Fibroblast of villous mesenchyme (primary cell): ENCODE data around the gene C4orf51. TPM values are rescaled to one million over a fixed set of nuclear protein-coding genes. Genes with fewer than 3 reads are reported as not detected.
A peak's percentile ranks its signal among the peaks of the same experiment; 100 is the strongest.

Experiments used
- DNase-seq: peaks from one replicate; pipeline ENCODE4 v3.0.0-alpha.2; 2010; ENCODE audit warnings: low read depth
- H3K4me3 ChIP-seq: 2 replicates; pipeline ENCODE4 v1.5.1; 2011; ENCODE audit warnings: low read depth, mild to moderate bottlenecking, low read length
- total RNA-seq: library from RNA; depleted of rRNA; stranded (reverse); fragments of >200 nt; gene quantifications from 2 replicates; pipeline ENCODE4 v1.2.3, GENCODE V29; 2012
- TF ChIP-seq, protein P1 (sequence below): IDR thresholded peaks from 2 replicates; pipeline ENCODE4 v1.5.1; 2012; ENCODE audit warnings: low read depth, mild to moderate bottlenecking, low read length; ENCODE audit not compliant: insufficient read depth

Gene C4orf51
- total RNA-seq, 1 donor = not detected

DNA sequence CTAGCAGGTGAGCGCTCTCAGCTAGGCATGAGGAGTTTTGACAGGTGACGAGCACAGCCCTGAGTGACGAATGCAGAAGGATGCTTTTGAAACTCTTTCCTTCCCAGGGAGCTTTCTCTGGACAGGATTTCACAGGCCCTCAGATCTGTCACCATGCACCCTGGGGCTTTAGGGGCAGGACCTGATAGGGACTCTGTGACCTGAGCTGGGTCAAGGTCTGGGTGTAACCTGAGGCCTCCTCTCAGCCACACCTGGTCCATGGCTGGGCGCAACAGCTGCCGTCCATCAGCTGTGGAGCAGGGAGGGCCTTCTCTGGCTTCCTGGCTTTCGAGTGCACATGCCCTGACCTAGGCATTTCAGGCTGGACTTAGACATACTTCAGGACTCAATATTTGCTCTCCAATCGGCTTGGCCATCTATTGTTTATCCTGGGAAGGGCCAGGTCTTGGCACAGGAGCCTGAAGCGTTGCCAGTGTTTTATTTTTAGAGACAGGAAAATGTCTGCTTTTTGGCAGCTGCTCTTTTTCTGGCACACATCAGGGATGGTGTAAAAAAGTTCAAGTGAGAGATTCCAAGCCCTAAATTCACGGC is 56.4 kb downstream of the C4orf51 start:
- peak; percentile 17 for DNase-seq
- TF ChIP-seq, protein P1, sequence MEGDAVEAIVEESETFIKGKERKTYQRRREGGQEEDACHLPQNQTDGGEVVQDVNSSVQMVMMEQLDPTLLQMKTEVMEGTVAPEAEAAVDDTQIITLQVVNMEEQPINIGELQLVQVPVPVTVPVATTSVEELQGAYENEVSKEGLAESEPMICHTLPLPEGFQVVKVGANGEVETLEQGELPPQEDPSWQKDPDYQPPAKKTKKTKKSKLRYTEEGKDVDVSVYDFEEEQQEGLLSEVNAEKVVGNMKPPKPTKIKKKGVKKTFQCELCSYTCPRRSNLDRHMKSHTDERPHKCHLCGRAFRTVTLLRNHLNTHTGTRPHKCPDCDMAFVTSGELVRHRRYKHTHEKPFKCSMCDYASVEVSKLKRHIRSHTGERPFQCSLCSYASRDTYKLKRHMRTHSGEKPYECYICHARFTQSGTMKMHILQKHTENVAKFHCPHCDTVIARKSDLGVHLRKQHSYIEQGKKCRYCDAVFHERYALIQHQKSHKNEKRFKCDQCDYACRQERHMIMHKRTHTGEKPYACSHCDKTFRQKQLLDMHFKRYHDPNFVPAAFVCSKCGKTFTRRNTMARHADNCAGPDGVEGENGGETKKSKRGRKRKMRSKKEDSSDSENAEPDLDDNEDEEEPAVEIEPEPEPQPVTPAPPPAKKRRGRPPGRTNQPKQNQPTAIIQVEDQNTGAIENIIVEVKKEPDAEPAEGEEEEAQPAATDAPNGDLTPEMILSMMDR = no peak
- H3K4me3 ChIP-seq = no peak overlapping the region

DNA sequence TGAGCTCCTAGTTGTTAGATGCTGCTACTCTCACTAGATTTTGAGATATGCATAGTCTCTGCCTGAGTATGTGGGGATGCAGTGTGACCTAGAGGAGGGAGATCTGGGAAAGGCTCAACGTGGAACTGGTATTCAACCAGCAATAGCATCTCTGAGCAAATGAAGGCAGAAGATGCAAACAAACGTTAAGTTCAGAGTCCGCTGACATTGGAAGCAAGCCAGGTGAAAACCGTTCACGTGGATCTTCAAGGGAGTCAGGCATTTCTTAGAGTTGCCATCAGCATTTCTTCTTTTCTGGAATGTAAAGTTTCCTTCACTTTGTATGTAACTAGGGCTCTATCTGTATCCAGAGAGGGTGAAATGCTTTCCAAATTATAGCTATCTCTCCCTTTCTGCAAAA is 59.9 kb downstream of the C4orf51 start:
- TF ChIP-seq, protein P1 = no peak
- DNase-seq = peak; percentile 17
- H3K4me3 ChIP-seq = no peak overlapping the region

DNA sequence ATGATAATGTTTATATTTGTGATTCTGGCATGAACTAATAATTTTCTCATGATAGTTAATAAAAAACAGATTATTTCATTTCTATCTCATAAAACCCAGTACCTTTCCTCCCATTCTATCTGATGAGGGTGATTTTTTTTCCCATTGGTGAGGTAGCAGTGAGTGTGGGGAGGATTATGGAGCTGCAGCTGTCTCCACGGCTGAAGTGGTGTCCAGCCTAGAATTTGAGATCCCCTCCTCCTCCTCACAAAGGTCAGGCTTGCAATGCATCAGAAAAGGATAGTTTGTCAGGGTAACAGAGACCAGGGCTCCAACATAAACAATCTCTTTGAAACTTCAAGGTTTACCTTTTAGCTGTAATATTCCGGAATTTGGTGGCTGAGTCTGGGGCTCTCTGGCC is 60.9 kb downstream of the C4orf51 start:
- DNase-seq = no peak
- TF ChIP-seq, protein P1 = no peak
- no peak overlapping the region for H3K4me3 ChIP-seq

DNA sequence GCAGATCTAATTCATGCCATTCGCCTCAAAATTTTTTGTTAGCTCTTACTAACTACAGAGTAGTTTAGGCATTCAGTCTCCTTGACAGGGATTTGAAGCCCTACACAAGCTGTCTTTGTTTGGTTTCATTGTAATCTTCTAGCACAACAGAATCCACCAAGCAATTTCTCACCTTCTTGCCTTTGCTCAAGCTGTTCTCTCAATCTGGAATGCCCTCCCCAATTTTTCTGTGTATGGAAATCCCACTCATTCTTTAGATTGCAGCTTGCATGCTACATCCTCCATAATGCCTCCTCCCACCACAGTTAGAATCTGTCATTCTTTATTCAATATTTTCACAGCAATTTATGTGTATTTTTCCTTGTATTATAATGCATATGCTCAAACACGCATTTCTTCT is 63.7 kb downstream of the C4orf51 start:
- no peak overlapping the region for H3K4me3 ChIP-seq
- TF ChIP-seq, protein P1 = no peak
- no peak for DNase-seq

DNA sequence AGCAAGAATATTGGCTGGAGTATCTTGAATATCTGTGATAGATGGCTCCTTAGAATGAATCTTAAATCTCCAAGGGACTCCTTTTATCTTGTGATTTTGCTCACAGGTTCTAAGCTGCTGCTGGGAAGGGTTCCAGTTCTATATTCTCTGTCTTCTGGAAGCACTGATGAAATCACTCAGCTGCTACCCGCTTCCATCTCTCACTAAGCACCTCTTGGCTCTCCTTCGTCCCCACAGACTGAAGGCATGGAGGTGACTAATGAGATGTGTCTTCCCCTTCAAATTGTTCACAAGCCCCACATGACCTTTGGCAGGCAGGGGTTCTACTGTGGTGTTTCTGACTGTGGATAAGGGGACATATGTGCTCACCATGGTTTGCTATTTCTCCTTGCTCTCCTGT is 75.9 kb downstream of the C4orf51 start:
- TF ChIP-seq, protein P1 = no peak
- no peak overlapping the region for H3K4me3 ChIP-seq
- DNase-seq = no peak

DNA sequence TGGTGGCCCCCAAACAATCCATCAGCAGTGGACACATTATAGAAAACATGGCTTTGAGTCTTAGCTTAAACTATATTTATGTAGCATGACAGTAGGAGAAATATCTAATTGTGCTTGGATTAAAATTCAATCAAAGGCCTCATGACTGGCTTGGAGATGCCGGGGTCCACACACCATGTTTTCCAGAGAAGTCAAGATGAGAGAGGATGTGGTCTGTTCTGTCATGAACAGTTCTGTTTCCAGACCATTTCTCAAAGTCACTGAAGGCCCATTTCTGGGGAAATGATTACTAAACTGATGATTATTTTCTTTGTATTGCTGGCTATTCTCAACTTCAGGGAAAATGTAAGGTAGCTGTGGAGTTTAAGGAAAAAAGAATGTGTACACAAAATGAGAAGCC is 76.3 kb downstream of the C4orf51 start:
- DNase-seq = no peak
- no peak overlapping the region for H3K4me3 ChIP-seq
- TF ChIP-seq, protein P1 = no peak

DNA sequence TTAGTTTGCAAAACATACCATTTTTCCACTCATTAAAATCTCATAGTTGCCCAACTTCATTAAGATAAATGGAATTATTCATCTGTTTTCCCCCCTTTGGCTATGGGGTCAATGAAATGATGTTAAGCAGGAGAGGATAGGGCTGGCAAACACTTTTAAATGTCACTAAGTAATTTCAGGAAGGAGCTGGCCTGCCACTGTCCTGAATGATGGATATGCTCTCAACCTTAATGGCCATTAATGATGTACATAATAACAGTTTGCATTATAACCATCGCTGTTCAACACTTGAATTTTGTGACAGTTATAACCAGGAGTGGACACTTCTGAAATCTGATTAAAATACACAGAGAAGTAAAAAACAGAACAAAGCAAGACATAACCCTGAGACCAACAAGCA is 77.2 kb downstream of the C4orf51 start:
- H3K4me3 ChIP-seq = no peak overlapping the region
- DNase-seq = no peak
- TF ChIP-seq, protein P1 = no peak
